Endodermal cell (in vitro differentiated cells): ENCODE measurements around the gene DOCK4. TPM values are rescaled to one million over a fixed set of nuclear protein-coding genes. Genes with fewer than 3 reads are reported as not detected.

Source experiments
- DNase-seq: peaks from one replicate; pipeline ENCODE4 v3.0.0-alpha.2; 2017
- H3K27ac ChIP-seq: 2 replicates; pipeline ENCODE4 v1.5.1; 2013; ENCODE audit warnings: mild to moderate bottlenecking, low read depth, low read length, moderate library complexity
- H3K27me3 ChIP-seq: 2 replicates; pipeline ENCODE4 v1.6.1; 2013; ENCODE audit warnings: mild to moderate bottlenecking, low read length, moderate library complexity; ENCODE audit not compliant: insufficient read depth, control insufficient read depth, poor library complexity, severe bottlenecking
- H3K36me3 ChIP-seq: 2 replicates; pipeline ENCODE4 v1.7.0; 2013; ENCODE audit warnings: mild to moderate bottlenecking, low read length, moderate library complexity; ENCODE audit not compliant: control insufficient read depth, insufficient read depth
- H3K4me1 ChIP-seq: one replicate; pipeline ENCODE4 v1.7.0; 2013; ENCODE audit warnings: low read length; ENCODE audit not compliant: control insufficient read depth, insufficient read depth
- H3K4me3 ChIP-seq: 2 replicates; pipeline ENCODE4 v1.5.1; 2013; ENCODE audit warnings: mild to moderate bottlenecking, low read length, moderate library complexity
- H3K9ac ChIP-seq: 2 replicates; pipeline ENCODE4 v1.6.1; 2013; ENCODE audit warnings: mild to moderate bottlenecking, low read length, moderate library complexity; ENCODE audit not compliant: poor library complexity, severe bottlenecking; ENCODE audit errors: extremely low read depth
- H3K9me3 ChIP-seq: 2 replicates; pipeline ENCODE4 v1.6.1; 2013; ENCODE audit warnings: mild to moderate bottlenecking, low read length, moderate library complexity; ENCODE audit not compliant: control insufficient read depth
- H3K27ac Mint-ChIP-seq: 2 replicates; pipeline ENCODE4 v1.8.0; 2020; ENCODE audit warnings: mixed read lengths
- H3K27me3 Mint-ChIP-seq: 2 replicates; pipeline ENCODE4 v1.8.0; 2021; ENCODE audit warnings: mild to moderate bottlenecking, mixed read lengths; ENCODE audit not compliant: insufficient read depth
- H3K36me3 Mint-ChIP-seq: 2 replicates; pipeline ENCODE4 v1.8.0; 2020; ENCODE audit warnings: low read depth, mixed read lengths
- H3K4me1 Mint-ChIP-seq: 2 replicates; pipeline ENCODE4 v1.8.0; 2020; ENCODE audit warnings: mixed read lengths
- H3K4me3 Mint-ChIP-seq: 2 replicates; pipeline ENCODE4 v1.8.0; 2020; ENCODE audit warnings: mild to moderate bottlenecking, moderate library complexity, mixed read lengths
- H3K9me3 Mint-ChIP-seq: 2 replicates; pipeline ENCODE4 v1.8.0; 2020; ENCODE audit warnings: mild to moderate bottlenecking, mixed read lengths
- CTCF ChIP-seq: fragments of 200-600 bp; sonication (generic); conservative IDR thresholded peaks from 2 replicates; pipeline ENCODE4 v1.5.0; 2021; ENCODE audit warnings: antibody characterized with exemption, mild to moderate bottlenecking
- WGBS, 2 experiments: methylation state at CpG; one replicate each; pipeline versions ENCODE4 v1.1.5 to v1.1.7; 2013; ENCODE audit warnings: missing lambda C conversion rate in 2 of 2, mixed read lengths in 1 of 2; ENCODE audit not compliant: insufficient coverage in 1 of 2, insufficient read length in 1 of 2; 5-methylcytosine and 5-hydroxymethylcytosine counted together
- total RNA-seq, 2 donors: library from RNA; stranded (reverse); fragmentation: NEBNext Ultra II Directional in 1 of 2; extraction: Animal tissue kit (Norgen Biotek cat#: 25700) in 1 of 2; gene quantifications; 2 replicates in 1 of 2; 3 replicates in 1 of 2; pipeline ENCODE4 v1.2.1, GENCODE V29; 2021

The DOCK4 gene
- total RNA-seq, 2 donors from 2014 or later = 11.2 to 15.3 TPM

GRCh38 chr7:111762799-111763198, 443.4 kb downstream of the DOCK4 start:
- Histone ChIP-seq H3K27ac (no peak overlapping the region), H3K4me1 (no peaks in the 10 kb centered on the region), H3K4me3 (no peak overlapping the region), H3K27me3 (no peaks in the 10 kb centered on the region), H3K36me3 (peaks cover 4% of the 10 kb centered on the region), H3K9ac (no peak overlapping the region), H3K9me3 (no peaks in the 10 kb centered on the region)
- no peak for TF ChIP-seq CTCF
- Mint-ChIP-seq H3K4me3 (no peak overlapping the region), H3K36me3 (no peaks in the 10 kb centered on the region), H3K27ac (no peak overlapping the region), H3K27me3 (no peaks in the 10 kb centered on the region), H3K9me3 (no peaks in the 10 kb centered on the region), H3K4me1 (peaks cover 6% of the 10 kb centered on the region)
- DNase-seq = no peak
- 88 to 96% methylated on average over 5 of the region's 5 CpGs for WGBS, 2 experiments

GRCh38 chr7:111762211-111762610, 444.0 kb downstream of the DOCK4 start:
- Mint-ChIP-seq H3K4me3 (no peak overlapping the region), H3K36me3 (no peaks in the 10 kb centered on the region), H3K27ac (no peak overlapping the region), H3K27me3 (no peaks in the 10 kb centered on the region), H3K4me1 (peaks cover 10% of the 10 kb centered on the region), H3K9me3 (no peaks in the 10 kb centered on the region)
- DNase-seq = no peak
- Histone ChIP-seq H3K9ac (no peak overlapping the region), H3K27ac (no peak overlapping the region), H3K4me1 (no peaks in the 10 kb centered on the region), H3K4me3 (no peak overlapping the region), H3K36me3 (peaks cover 4% of the 10 kb centered on the region), H3K27me3 (no peaks in the 10 kb centered on the region), H3K9me3 (no peaks in the 10 kb centered on the region)
- TF ChIP-seq CTCF = no peak

- Histone ChIP-seq H3K4me3 (no peak overlapping the region), H3K4me1 (no peaks in the 10 kb centered on the region), H3K27me3 (no peaks in the 10 kb centered on the region), H3K9me3 (no peaks in the 10 kb centered on the region), H3K27ac (no peak overlapping the region), H3K36me3 (peaks cover 4% of the 10 kb centered on the region), H3K9ac (no peak overlapping the region)
- Mint-ChIP-seq H3K4me3 (no peak overlapping the region), H3K36me3 (no peaks in the 10 kb centered on the region), H3K4me1 (peaks cover 17% of the 10 kb centered on the region), H3K27ac (no peak overlapping the region), H3K9me3 (no peaks in the 10 kb centered on the region), H3K27me3 (no peaks in the 10 kb centered on the region)
- WGBS, 2 experiments = 95 to 96% methylated on average over 6 to 8 of the region's 8 CpGs
- no peak for DNase-seq
- TF ChIP-seq CTCF = no peak
Measured at GRCh38 chr7:111760043-111760442, 446.2 kb downstream of the DOCK4 start.
